Body of pancreas (tissue), 4 donors: ENCODE measurements around the gene ABCB11.

Source experiments
- POLR2A ChIP-seq, 3 donors: fragments of 450-650 bp; IDR thresholded peaks; one replicate each; pipeline ENCODE4 v1.6.1; 2016; ENCODE audit warnings: antibody characterized with exemption in 3 of 3, mild to moderate bottlenecking in 2 of 3
- TF ChIP-seq, protein P1 (sequence below), 7 experiments: fragments of 450-650 bp in 4 of 7; fragments of 200-600 bp in 3 of 7; sonication (generic) in 3 of 7; IDR thresholded peaks; one replicate each; pipeline ENCODE4 v1.5.1; 2016 to 2019; ENCODE audit warnings: antibody characterized with exemption in 7 of 7

GRCh38 chr2:168997118-168997521 lies 34.0 kb downstream of the ABCB11 start:
- TF ChIP-seq, protein P1, sequence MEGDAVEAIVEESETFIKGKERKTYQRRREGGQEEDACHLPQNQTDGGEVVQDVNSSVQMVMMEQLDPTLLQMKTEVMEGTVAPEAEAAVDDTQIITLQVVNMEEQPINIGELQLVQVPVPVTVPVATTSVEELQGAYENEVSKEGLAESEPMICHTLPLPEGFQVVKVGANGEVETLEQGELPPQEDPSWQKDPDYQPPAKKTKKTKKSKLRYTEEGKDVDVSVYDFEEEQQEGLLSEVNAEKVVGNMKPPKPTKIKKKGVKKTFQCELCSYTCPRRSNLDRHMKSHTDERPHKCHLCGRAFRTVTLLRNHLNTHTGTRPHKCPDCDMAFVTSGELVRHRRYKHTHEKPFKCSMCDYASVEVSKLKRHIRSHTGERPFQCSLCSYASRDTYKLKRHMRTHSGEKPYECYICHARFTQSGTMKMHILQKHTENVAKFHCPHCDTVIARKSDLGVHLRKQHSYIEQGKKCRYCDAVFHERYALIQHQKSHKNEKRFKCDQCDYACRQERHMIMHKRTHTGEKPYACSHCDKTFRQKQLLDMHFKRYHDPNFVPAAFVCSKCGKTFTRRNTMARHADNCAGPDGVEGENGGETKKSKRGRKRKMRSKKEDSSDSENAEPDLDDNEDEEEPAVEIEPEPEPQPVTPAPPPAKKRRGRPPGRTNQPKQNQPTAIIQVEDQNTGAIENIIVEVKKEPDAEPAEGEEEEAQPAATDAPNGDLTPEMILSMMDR (IDR thresholded peaks at IDR 0.05): no peak
- TF ChIP-seq POLR2A (IDR thresholded peaks at IDR 0.05): no peak
